GM19324 (cell line): ENCODE results near the gene IL7R.
A peak's percentile ranks its signal among the peaks of the same experiment; 100 is the strongest.

ENCODE experiments used
- ATAC-seq: cut with Tn5 transposase; IDR thresholded peaks from one replicate; pipeline ENCODE4 v1.9.1; 2021; ENCODE audit warnings: mild to moderate bottlenecking, moderate library complexity; ENCODE audit not compliant: unreplicated experiment, low FRiP score

IL7R gene

GRCh38 chr5:35900972-35901695, 44.4 kb downstream of the IL7R start:
- ATAC-seq: no peak

- ATAC-seq: no peak
These were observed 45.5 kb downstream of the IL7R start for GRCh38 chr5:35902046-35902672.

- ATAC-seq: no peak
These were observed 47.0 kb downstream of the IL7R start for GRCh38 chr5:35903631-35904203.

DNA sequence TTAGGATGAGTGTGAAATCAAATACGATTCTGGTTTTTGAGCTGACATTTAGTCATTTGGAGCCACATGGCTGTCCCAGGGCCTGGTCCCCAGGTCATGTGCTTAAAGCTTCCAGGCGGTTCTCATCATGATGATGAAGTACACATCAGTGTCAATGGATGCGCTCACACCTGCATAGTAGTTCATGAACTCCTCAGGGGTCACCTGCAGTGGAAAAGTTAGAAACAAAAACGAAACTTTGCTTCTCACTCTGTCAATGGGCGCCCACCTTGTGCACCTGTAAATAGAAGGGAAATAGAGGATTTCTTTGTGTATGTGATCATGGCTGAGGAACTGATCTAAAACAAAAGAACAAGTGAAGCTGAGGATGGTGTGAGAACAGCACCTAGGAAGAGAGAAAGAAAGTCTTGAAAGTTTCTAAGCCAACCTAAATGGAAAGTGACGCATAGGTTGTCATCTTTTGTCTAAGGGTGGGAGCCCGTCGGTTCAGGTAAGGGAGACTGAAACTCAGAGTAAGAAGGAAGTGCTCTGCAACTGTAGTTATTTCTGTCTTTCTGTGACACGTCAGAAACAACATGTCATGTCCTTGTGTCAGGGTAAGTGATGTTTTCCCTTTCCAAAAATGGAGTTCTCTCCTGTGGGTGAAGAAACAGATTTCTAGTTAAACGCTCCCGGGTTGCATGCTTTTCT, 47.9 kb downstream of the IL7R start:
- ATAC-seq: peak; percentile 50

- ATAC-seq: no peak
These were observed 51.5 kb downstream of the IL7R start for GRCh38 chr5:35908228-35908627.

GRCh38 chr5:35908814-35909213, 52.1 kb downstream of the IL7R start:
- ATAC-seq: no peak

- ATAC-seq: no peak
These were observed 62.5 kb downstream of the IL7R start for GRCh38 chr5:35919191-35919590.

DNA sequence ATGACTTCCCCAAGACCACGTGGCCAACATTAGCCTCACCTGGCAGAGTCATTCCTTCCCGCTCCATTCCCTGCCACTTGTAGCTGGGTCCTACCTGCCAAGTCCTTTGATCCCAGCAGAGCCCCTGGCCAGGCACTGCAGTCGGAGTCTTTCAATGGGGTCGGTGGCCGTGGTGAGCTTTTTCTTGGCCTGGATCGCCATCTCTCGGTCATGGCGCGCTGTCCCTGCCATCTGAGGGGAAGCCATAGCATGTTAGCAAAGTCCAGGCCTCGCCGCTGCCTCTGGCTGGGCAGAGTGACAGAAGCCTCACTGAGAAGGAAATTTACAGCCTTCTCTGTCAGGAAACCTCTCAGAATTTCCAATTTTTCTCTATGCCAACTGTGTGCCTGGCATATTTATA, 64.2 kb downstream of the IL7R start:
- no peak for ATAC-seq

- no peak for ATAC-seq
These were observed 65.2 kb downstream of the IL7R start for GRCh38 chr5:35921930-35922329.

DNA sequence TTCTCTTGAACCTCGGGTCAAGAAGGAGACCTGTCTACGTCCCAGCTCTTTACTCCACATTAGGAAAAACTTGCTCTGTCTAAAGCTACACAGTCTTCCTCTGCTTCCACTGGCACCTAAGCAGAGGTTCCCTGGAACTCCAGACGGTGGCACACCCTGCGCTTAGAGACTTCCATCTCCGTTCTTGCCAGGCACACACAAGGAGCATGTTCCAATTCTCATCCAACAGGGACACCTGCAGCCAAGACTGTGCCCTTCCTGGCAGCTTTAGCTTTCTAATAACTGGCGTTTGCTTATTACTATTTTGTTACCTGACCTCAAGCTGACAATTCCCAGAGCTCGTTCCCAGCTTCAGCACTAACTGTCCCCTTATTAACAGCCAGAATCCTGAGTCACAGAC, 65.8 kb downstream of the IL7R start:
- ATAC-seq: no peak

GRCh38 chr5:35924122-35924949, 67.6 kb downstream of the IL7R start:
- no peak for ATAC-seq

GRCh38 chr5:35924950-35925722, 68.4 kb downstream of the IL7R start:
- ATAC-seq: peak; percentile 60

- ATAC-seq: no peak
These were observed 69.8 kb downstream of the IL7R start for GRCh38 chr5:35926389-35927051.
